NB4 (cell line): ENCODE results near the gene CCDC47.
A peak's percentile ranks its signal among the peaks of the same experiment; 100 is the strongest.

Experiments used
- DNase-seq: peaks from one replicate; pipeline ENCODE4 v3.0.0; 2010; ENCODE audit warnings: low read depth
- H3K4me3 ChIP-seq: one replicate; pipeline ENCODE4 v1.5.1; 2011; ENCODE audit warnings: mild to moderate bottlenecking, low read depth, low read length, moderate library complexity
- MAX ChIP-seq: IDR thresholded peaks from 2 replicates; pipeline ENCODE4 v1.6.1; 2011; ENCODE audit warnings: low read depth, low read length
- MYC ChIP-seq: IDR thresholded peaks from 2 replicates; pipeline ENCODE4 v1.6.1; 2011; ENCODE audit warnings: low read depth, low read length
- POLR2A ChIP-seq: IDR thresholded peaks from 2 replicates; pipeline ENCODE4 v1.6.1; 2011; ENCODE audit warnings: mild to moderate bottlenecking; ENCODE audit not compliant: insufficient read length; ENCODE audit errors: extremely low read depth
- TF ChIP-seq, protein P1 (sequence below): IDR thresholded peaks from one replicate; pipeline ENCODE4 v1.5.1; 2012; ENCODE audit warnings: low read depth, low read length

The CCDC47 gene

DNA sequence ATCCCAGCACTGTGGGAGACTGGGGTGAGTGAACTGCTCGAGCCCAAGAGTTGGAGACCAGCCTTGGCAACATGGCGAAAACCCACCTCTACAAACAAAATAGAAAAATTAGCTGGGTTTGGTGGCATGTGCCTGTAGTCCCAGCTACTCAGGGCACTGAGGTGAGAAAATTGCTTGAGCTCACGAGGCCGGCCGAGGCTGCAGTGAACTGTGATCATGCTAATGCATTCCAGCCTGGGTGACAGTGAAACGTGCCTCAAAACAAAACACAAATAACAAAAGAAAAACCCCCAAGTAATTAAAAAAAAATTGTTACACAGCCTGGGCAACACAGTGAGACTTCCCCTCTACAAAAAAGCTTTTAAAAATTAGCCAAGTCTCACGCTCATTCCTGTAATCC, 5.0 kb downstream of the CCDC47 start:
- TF ChIP-seq, protein P1, sequence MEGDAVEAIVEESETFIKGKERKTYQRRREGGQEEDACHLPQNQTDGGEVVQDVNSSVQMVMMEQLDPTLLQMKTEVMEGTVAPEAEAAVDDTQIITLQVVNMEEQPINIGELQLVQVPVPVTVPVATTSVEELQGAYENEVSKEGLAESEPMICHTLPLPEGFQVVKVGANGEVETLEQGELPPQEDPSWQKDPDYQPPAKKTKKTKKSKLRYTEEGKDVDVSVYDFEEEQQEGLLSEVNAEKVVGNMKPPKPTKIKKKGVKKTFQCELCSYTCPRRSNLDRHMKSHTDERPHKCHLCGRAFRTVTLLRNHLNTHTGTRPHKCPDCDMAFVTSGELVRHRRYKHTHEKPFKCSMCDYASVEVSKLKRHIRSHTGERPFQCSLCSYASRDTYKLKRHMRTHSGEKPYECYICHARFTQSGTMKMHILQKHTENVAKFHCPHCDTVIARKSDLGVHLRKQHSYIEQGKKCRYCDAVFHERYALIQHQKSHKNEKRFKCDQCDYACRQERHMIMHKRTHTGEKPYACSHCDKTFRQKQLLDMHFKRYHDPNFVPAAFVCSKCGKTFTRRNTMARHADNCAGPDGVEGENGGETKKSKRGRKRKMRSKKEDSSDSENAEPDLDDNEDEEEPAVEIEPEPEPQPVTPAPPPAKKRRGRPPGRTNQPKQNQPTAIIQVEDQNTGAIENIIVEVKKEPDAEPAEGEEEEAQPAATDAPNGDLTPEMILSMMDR = no peak
- TF ChIP-seq POLR2A (no peak), MAX (no peak), MYC (no peak)
- H3K4me3 ChIP-seq = no peak overlapping the region
- no peak for DNase-seq

DNA sequence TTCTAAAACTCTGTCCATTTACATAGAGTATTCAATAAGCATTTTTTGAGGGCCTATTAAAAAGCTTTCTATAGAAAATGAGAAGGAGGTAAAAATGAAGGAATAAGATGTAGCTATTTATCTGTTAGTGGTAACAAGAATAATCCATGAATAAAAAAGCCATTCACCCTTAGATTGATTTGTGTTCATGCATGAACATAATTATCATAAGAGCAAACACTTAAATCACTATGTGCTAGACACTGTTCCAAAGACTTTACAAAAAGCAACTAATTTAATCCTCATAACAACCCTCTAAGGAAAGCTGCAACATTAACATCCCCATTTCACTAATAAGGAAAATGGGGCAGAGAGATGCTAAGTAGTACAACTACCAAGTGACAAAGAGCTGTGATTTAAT, 6.6 kb downstream of the CCDC47 start:
- DNase-seq = no peak
- H3K4me3 ChIP-seq = no peak overlapping the region
- TF ChIP-seq MAX (no peak), MYC (no peak), POLR2A (no peak)
- TF ChIP-seq, protein P1 = no peak

DNA sequence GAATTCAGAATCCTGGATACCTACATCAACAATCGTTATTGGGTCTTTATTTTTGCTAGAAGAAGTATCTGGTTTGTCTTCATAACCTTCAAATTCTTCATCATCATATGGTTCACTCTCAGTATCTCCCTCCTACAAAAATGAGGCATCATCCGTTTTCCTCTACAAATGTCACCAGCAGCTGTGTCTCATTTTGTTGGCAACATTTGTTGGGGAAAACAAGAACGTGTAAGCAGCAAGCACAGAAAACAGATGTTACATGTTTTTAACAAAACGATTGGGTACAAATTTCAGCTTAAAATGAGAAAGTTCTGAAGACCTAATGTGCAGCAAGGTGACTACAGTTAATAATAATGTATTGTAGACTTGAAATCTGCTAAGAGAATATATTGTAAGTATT, 8.7 kb downstream of the CCDC47 start:
- DNase-seq = no peak
- TF ChIP-seq MYC = no peak
- no peak for TF ChIP-seq MAX
- TF ChIP-seq, protein P1 = no peak
- TF ChIP-seq POLR2A = no peak
- H3K4me3 ChIP-seq = no peak overlapping the region

GRCh38 chr17:63762161-63763078, 11.0 kb downstream of the CCDC47 start:
- DNase-seq = no peak
- H3K4me3 ChIP-seq = no peak overlapping the region
- TF ChIP-seq MAX (no peak), POLR2A (no peak), MYC (no peak)
- TF ChIP-seq, protein P1 = no peak

GRCh38 chr17:63760771-63761539, 12.4 kb downstream of the CCDC47 start:
- DNase-seq = peak; percentile 65
- H3K4me3 ChIP-seq = no peak overlapping the region
- TF ChIP-seq, protein P1 = no peak
- TF ChIP-seq MYC = no peak
- TF ChIP-seq POLR2A = no peak
- no peak for TF ChIP-seq MAX
